SU-DHL-6 (cell line): Measurements from ENCODE around the gene RNF32.

Experiments
- H2AFZ ChIP-seq: fragments of 200-600 bp; sonication (generic); 2 replicates; pipeline ENCODE4 v1.6.1; 2014; ENCODE audit warnings: low read depth, mild to moderate bottlenecking, moderate library complexity, mixed read lengths, antibody characterized with exemption, low read length; ENCODE audit not compliant: severe bottlenecking
- H3F3A ChIP-seq: fragments of 200-600 bp; shearing (Covaris generic); 2 replicates; pipeline ENCODE4 v1.6.0; 2016; ENCODE audit warnings: antibody characterized with exemption, mild to moderate bottlenecking; ENCODE audit not compliant: insufficient read depth
- H3K27ac ChIP-seq: fragments of 200-600 bp; sonication (generic); 2 replicates; pipeline ENCODE4 v1.5.1; 2016; ENCODE audit warnings: low read depth, mild to moderate bottlenecking, low read length, moderate library complexity, mixed read lengths
- H3K27me3 ChIP-seq: fragments of 200-600 bp; sonication (generic), shearing (Covaris generic); 2 replicates; pipeline ENCODE4 v1.6.0; 2014; ENCODE audit warnings: mild to moderate bottlenecking, low read length
- H3K36me3 ChIP-seq: fragments of 200-600 bp; sonication (generic); 2 replicates; pipeline ENCODE4 v1.6.1; 2014; ENCODE audit warnings: mild to moderate bottlenecking, low read length, mixed read lengths
- H3K4me2 ChIP-seq: fragments of 300-600, 200-600 bp; shearing (Covaris generic), sonication (generic); 2 replicates; pipeline ENCODE4 v1.6.0; 2014; ENCODE audit warnings: low read length, low read depth, mild to moderate bottlenecking; ENCODE audit not compliant: poor library complexity, severe bottlenecking
- H3K4me3 ChIP-seq: fragments of 200-600 bp; sonication (generic); 2 replicates; pipeline ENCODE4 v1.5.1; 2014; ENCODE audit warnings: antibody characterized with exemption, low read length, mild to moderate bottlenecking, mixed read lengths; ENCODE audit not compliant: insufficient read depth, poor library complexity, severe bottlenecking
- H3K79me2 ChIP-seq: fragments of 200-600 bp; sonication (generic); 2 replicates; pipeline ENCODE4 v1.6.1; 2014; ENCODE audit warnings: mild to moderate bottlenecking, low read length, moderate library complexity; ENCODE audit not compliant: insufficient read depth
- H3K9ac ChIP-seq: fragments of 200-600 bp; sonication (generic); 2 replicates; pipeline ENCODE4 v1.7.0; 2014; ENCODE audit warnings: mild to moderate bottlenecking, low read length
- H3K9me2 ChIP-seq: fragments of 200-600 bp; sonication (generic); replicated peaks from 2 replicates; pipeline ENCODE4 v1.6.1; 2014; ENCODE audit warnings: low read length; ENCODE audit not compliant: insufficient read depth
- H3K9me3 ChIP-seq: fragments of 200-600 bp; sonication (generic); 2 replicates; pipeline ENCODE4 v1.6.1; 2014; ENCODE audit warnings: low read length, mixed read lengths; ENCODE audit not compliant: insufficient read depth
- H4K20me1 ChIP-seq: fragments of 200-600 bp; sonication (generic); 2 replicates; pipeline ENCODE4 v1.6.1; 2014; ENCODE audit warnings: low read depth, mild to moderate bottlenecking, antibody characterized with exemption, low read length, moderate library complexity, mixed read lengths
- CTCF ChIP-seq: fragments of 200-600 bp; sonication (generic); IDR thresholded peaks from one replicate; pipeline ENCODE4 v1.5.1; 2017; ENCODE audit warnings: antibody characterized with exemption, mild to moderate bottlenecking, low read length, moderate library complexity; ENCODE audit not compliant: insufficient read depth, poor library complexity, severe bottlenecking
- EZH2phosphoT487 ChIP-seq: fragments of 200-600 bp; sonication (generic), shearing (Covaris generic); conservative IDR thresholded peaks from 2 replicates; pipeline ENCODE4 v1.6.1; 2018; ENCODE audit warnings: mild to moderate bottlenecking, antibody characterized with exemption, low read length, moderate library complexity, mixed read lengths

Gene RNF32

DNA sequence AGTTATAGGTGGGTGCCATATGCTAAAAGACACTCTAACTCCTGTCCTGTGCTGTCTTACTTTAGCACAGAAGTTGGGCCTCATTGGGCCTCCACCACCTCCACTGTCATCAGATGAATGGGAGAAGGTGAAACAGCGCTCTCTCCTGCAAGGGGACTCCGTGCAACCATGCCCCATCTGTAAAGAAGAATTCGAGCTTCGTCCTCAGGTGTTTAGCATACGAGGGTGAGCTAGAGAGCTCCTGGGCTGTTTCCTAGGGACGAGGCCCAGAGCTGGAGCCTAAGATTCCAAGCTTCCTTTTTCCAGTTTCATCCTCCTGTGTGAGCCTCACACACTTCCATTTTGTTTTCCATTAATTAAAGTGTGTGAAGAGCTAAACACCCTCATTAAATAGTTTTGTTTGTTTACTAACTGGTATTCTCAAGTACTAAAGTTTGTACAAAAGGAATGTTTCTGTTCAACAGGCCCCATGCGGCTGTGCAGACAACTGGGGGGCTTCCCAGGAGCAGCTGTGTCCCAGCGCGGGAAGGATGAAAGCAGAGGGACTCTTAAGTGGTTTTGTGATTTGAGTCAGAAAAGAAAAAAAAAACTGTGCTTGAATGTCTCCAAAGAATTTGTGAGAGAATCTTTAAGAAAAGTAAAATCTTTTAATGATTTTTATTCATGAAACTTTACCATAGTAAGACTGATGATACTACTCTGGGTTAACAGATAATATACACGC is 14.1 kb downstream of the RNF32 start:
- Histone ChIP-seq H3K36me3 (no peaks in the 10 kb centered on the region), H3K4me3 (no peak overlapping the region), H2AFZ (no peak overlapping the region), H4K20me1 (no peaks in the 10 kb centered on the region), H3K27me3 (no peaks in the 10 kb centered on the region), H3F3A (no peaks in the 10 kb centered on the region), H3K9me2 (no peaks in the 10 kb centered on the region), H3K4me2 (no peak overlapping the region), H3K9ac (no peak overlapping the region), H3K9me3 (no peaks in the 10 kb centered on the region), H3K27ac (no peak overlapping the region), H3K79me2 (no peaks in the 10 kb centered on the region)
- TF ChIP-seq CTCF: no peak
- TF ChIP-seq EZH2phosphoT487: no peak

GRCh38 chr7:156655251-156655650 is 14.7 kb downstream of the RNF32 start:
- TF ChIP-seq EZH2phosphoT487 (no peak), CTCF (no peak)
- Histone ChIP-seq H3K4me2 (no peak overlapping the region), H3K9me3 (no peaks in the 10 kb centered on the region), H3K79me2 (no peaks in the 10 kb centered on the region), H3F3A (no peaks in the 10 kb centered on the region), H3K27me3 (no peaks in the 10 kb centered on the region), H3K9me2 (no peaks in the 10 kb centered on the region), H3K9ac (no peak overlapping the region), H3K27ac (no peak overlapping the region), H3K36me3 (no peaks in the 10 kb centered on the region), H2AFZ (no peak overlapping the region), H4K20me1 (no peaks in the 10 kb centered on the region), H3K4me3 (no peak overlapping the region)

GRCh38 chr7:156655983-156656382 is 15.4 kb downstream of the RNF32 start:
- H3K27ac ChIP-seq: no peak overlapping the region

More at GRCh38 chr7:156655983-156656382, 15.4 kb downstream of the RNF32 start:
- Histone ChIP-seq H3K4me3 (no peak overlapping the region), H3K9me2 (no peaks in the 10 kb centered on the region), H3F3A (no peaks in the 10 kb centered on the region), H3K9ac (no peak overlapping the region), H3K36me3 (no peaks in the 10 kb centered on the region), H3K27me3 (no peaks in the 10 kb centered on the region), H4K20me1 (no peaks in the 10 kb centered on the region), H3K9me3 (no peaks in the 10 kb centered on the region), H2AFZ (no peak overlapping the region), H3K4me2 (no peak overlapping the region), H3K79me2 (no peaks in the 10 kb centered on the region)
- TF ChIP-seq EZH2phosphoT487 (no peak), CTCF (no peak)
